Activated CD4-positive, alpha-beta T cell treated with anti-CD3 and anti-CD28 coated beads, Interleukin-2, amount 50 U/mL, for 1 hour (primary cell): ENCODE results near the gene CUL7.
"Not testable (repeated sequence)": the region's sequence is repeated elsewhere in the genome, so short reads cannot be mapped to it uniquely, and the experiment has no call there.

ENCODE experiments used
- DNase-seq: peaks from one replicate; pipeline ENCODE4 v3.0.0-alpha.2; 2020

CUL7 gene

DNA sequence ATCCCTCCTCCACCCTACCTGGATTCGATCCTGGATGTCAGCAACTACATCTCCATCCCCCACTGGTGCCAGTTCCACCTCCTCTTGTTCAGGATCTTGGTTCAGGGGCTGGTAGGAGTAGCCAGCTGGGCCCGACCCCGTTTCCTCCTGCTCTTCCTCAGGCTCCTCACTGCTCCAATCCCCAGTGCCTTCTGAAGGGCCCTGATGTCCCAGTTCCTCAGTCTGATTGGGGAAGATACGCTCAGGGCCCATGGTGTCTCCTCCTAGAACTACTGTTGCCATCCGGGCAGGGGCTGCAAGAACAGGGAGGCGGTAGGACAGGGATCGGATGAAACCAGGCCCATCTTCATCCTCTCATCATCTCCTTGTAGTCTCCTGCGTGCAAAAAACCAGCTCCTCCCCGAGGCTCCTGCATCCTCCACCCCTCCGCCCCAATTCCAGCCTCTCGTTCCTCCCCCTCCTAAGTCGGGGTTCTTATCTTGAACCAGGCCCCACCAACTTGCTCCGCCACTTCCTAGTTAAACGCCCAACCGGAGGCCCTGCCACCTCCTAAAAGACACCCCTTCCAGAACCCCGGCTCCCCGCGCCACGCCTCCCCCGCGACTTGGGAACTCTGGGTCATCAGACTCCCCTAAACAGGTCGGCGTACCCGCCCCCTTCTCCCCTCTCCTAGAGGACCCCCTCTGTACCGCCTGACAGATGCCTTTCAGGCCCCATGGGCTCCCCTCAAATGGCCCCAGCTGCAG is 40.4 kb downstream of the CUL7 start:
- DNase-seq: no peak

DNA sequence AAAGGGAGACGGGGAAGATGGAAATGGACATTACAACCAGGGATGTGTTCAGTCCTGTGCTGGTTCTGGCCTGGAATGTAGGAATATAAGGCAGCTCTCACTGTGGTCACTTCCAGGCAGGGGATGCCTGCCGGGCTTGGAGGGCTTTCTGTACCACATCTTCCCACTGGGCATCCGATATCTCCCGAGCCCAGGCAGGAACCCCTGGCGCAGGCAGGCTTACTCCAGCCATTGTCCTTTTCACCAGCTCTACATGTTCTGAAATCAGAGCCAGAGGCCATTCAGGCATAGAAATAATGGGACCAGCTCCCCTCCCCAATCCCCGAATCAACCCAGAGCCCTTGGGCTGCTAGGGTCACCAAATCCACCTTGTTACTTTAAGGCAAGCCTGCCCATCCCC is 41.3 kb downstream of the CUL7 start:
- DNase-seq: no peak

DNA sequence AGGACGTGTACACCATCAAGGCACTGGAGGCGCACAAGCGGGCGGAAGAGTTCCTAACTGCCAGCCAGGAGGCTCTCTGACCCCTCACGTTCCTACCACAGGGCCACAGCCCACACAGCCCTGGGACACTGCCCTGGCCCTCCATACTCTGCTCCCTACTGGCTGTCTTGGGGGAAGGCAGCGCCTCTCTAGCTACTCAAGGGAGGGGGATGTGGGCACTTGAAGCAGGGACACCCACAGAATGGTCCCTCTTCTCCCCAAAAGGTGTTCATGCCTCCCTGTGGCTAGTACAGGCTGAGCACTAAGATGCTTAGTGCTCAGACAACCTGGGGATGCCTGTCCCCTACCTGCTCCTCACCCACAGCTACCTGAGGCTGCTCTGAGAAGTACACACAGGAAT is 42.4 kb downstream of the CUL7 start:
- no peak for DNase-seq

DNA sequence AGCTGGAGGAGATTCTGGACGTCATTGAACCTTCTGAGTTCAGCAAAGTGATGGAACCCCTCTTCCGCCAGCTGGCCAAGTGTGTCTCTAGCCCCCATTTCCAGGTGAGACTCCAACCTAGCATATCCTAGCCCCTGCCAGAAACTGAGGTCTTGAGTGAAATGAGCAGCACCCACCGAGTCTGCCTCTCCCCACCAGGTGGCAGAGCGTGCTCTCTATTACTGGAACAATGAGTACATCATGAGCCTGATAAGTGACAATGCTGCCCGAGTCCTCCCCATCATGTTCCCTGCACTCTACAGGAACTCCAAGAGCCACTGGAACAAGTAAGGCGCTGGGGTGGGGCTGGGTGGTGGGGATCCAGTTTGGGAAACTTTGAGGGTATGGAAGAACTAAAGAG is 44.5 kb downstream of the CUL7 start:
- peak; percentile 37 for DNase-seq

DNA sequence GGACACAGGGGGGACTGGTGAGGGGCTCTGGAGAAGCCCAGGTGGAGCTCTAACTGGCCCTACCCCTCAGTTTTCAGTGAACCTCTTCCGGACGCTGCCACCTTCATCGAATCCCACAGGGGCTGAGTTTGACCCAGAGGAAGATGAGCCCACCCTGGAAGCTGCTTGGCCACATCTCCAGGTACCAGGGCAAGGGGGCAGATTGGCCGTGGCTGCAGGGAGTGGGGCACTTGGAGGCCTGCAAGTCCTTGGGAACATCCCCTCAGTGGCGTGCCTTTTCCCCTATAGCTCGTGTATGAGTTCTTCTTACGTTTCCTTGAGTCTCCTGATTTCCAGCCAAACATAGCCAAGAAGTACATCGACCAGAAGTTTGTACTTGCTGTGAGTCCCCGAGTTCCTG is 46.5 kb downstream of the CUL7 start:
- no peak for DNase-seq

DNA sequence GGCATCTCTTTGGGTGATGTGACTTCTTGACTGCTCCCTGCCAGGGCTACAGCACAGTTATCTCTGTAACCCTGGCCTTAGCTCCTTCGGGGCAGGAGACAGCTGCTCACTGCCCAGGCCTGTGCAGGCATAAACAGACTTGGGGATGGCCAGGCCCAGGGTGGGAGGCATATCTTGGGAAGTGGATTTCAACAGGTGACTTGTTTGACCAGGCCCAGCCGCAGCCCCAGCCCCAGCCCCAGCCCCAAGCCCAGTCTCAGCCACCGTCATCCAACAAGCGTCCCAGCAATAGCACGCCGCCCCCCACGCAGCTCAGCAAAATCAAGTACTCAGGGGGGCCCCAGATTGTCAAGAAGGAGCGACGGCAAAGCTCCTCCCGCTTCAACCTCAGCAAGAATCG is 47.4 kb downstream of the CUL7 start:
- no peak for DNase-seq

DNA sequence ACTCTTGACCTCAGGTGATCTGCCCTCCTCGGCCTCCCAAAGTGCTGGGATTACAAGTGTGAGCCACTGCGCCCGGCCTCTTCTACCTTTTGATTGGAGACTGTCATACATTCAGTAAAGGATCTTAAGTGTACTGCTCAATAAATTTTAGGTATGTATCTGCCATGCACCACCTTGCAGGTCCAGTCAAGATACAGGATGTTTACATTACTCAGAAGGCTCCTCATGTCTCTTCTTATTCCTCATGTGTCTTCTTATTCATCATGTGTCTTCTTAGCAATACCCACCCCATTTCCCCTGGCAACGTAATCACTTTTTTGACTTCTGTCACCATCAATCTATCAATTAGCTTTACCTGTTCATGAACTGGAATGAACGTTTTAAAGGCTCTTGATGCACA is 47.8 kb downstream of the CUL7 start:
- no peak for DNase-seq

DNA sequence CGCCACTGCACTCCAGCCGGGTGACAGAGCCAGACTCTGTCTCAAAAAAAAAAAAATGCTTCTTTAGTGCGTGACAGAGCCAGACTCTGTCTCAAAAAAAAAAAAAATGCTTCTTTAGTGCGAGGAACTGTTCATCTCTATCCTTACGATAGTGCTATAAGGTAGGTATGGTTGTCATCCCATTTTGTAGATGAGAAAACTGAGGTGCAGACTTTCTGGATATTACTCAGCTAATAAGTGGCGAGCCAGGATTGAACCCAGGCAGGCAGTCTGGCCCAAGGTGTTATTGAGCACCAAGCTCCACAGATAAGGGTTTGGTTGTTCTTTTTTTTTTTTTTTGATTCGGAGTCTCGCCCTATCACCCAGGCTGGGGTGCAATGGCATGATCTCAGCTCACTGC is 51.8 kb downstream of the CUL7 start:
- no peak for DNase-seq

DNA sequence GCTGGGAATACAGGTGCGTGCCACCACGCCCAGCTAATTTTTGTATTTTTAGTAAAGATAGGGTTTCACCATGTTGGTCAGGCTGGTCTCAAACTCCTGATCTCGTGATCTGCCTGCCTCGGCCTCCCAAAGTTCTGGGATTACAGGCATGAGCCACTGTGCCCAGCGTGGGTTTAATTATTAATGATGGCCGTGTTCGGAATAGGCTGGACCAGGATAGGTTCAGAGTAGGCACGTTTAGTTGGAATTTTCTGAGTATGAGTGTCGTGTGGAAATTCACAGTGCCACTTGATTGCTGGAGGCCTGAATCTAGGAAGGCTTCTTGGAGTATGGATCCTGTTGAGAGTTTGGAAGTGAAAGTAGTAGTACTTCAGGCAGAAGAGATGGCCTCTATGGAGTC is 55.4 kb downstream of the CUL7 start:
- not testable (repeated sequence) for DNase-seq

DNA sequence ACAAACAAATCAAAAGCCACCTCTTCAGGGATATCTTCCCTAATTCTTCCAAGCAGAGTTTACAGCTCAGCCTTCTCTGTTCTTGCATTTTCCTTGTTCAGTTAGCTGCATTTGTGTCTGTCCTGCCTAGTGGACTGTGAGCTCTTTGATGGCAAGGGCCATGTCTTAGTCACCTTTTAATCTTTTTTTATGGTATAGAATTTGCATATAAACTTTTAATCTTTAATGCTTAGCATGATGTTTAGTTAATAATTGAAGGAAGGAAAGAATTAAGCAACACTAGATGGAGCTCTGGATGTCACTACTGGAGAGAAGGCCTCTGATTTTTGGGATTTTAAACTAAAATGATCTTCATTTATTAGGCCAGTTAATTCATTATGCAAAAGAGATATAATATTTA is 57.1 kb downstream of the CUL7 start:
- no peak for DNase-seq

DNA sequence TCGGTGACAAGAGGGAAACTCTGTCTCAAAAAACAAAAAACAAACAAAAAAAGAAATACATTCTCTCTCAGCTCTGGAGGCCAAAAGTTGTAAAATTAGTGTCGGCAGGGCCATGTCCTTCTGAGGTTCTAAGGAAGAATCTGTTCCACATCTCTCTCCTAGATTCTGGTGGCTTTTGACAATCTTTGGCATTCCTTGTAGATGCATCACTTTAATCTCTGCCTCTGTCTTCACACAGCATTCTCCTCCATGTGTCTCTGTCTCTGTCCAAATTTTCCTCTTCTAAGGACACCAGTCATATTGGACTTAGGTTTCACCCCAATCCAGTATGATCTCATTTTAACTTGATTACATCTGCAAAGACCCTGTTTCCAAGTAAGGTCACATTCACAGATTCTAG is 60.2 kb downstream of the CUL7 start:
- no peak for DNase-seq

DNA sequence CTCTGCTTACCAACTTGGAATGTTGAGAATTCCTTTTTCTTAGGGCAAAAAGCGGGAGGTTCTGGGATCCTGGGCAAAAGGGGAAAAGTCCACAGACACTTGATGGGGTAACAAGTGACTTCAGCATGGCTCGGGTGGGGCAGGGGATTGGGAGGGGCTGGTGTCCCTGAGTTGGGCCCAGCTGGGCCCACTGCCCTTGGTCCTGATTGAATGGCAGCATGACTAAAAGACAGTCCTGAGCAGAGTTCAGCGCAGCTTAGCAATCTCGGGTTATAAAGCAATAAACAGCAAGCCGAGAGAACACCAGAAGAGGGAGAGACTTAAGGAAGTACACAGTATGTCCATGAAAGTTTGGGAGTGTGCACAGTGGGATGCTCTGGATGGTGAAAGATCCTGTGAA is 63.7 kb downstream of the CUL7 start:
- no peak for DNase-seq

DNA sequence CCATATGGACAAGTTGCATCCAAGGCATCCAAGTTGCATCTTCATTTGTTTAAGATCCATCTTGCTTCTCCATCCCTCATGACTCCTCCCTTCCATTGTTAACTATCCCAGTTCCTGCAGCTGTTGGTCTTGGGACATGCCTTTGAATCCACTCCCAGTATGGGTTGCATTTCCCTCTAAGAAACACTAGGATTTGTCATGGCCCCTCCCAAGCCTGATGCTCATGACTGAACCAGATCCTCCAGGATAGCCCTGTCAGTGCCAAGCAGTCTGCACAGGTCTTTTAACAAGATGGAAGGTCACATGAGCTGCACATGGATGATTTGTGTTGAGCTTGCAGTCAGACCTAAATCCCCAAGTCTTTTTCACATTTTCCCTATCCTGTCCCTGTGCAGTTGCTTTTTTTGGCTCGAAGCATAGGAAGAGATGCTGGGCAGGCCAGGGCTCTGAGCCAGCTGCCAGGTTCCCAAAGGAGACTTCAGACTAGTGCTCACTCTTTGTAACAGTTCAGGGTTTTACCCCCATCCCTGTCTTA is 65.1 kb downstream of the CUL7 start:
- DNase-seq: no peak
